ENCODE results near the gene PRR29.
"Not testable (repeated sequence)": the region's sequence is repeated elsewhere in the genome, so short reads cannot be mapped to it uniquely, and the experiment has no call there.

PRR29 gene

GRCh38 chr17:63975541-63976092 is 22.5 kb upstream of the PRR29 start:
- DNase-seq, result no peak

- DNase-seq, result no peak
These were observed 21.4 kb upstream of the PRR29 start for GRCh38 chr17:63976702-63977101.

- no peak for DNase-seq
These were observed 19.6 kb upstream of the PRR29 start for GRCh38 chr17:63978272-63979200.

GRCh38 chr17:63982641-63983040 is 15.5 kb upstream of the PRR29 start:
- DNase-seq, result not testable (repeated sequence)

- DNase-seq, result peak; percentile 57
These were observed 14.8 kb upstream of the PRR29 start for GRCh38 chr17:63983320-63983719.

GRCh38 chr17:63984236-63984635 is 13.9 kb upstream of the PRR29 start:
- no peak for DNase-seq

- DNase-seq, result peak; percentile 72
These were observed 13.3 kb upstream of the PRR29 start for GRCh38 chr17:63984651-63985386.

GRCh38 chr17:63985387-63986140 is 12.6 kb upstream of the PRR29 start:
- DNase-seq, result no peak

GRCh38 chr17:63986821-63987220 is 11.3 kb upstream of the PRR29 start:
- no peak for DNase-seq

GRCh38 chr17:63987221-63988126 is 10.7 kb upstream of the PRR29 start:
- DNase-seq, result no peak

GRCh38 chr17:63988127-63988478 is 10.0 kb upstream of the PRR29 start:
- DNase-seq, result no peak

- DNase-seq, result peak; percentile 81
These were observed 9.2 kb upstream of the PRR29 start for GRCh38 chr17:63988741-63989621.

GRCh38 chr17:63989622-63990345 is 8.4 kb upstream of the PRR29 start:
- DNase-seq, result no peak

GRCh38 chr17:63991611-63992010 is 6.5 kb upstream of the PRR29 start:
- no peak for DNase-seq

- no peak for DNase-seq
These were observed 4.7 kb upstream of the PRR29 start for GRCh38 chr17:63993368-63993985.

- DNase-seq, result no peak
These were observed 2.5 kb upstream of the PRR29 start for GRCh38 chr17:63995626-63996025.

- DNase-seq, result no peak
These were observed 1.5 kb upstream of the PRR29 start for GRCh38 chr17:63996430-63997182.

GRCh38 chr17:63997341-63998048 is 656 bp upstream of the PRR29 start:
- peak; percentile 61 for DNase-seq
